NCI-H345 treated with DMSO at 0.1 percent for 48 hours (cell line): ENCODE data around the gene PEX26.

Source experiments
- DNase-seq: peaks from one replicate; lab custom pipeline; 2025; ENCODE audit not compliant: unreplicated experiment; lab: John Stamatoyannopoulos, UW

PEX26 gene

GRCh38 chr22:18154821-18155390 lies 77.1 kb downstream of the PEX26 start:
- DNase-seq = no peak
